Subcutaneous adipose tissue (tissue), 4 donors: Measurements from ENCODE around the gene ADAT1. TPM values are rescaled to one million over a fixed set of nuclear protein-coding genes. Genes with fewer than 3 reads are reported as not detected.

ENCODE experiments used
- CTCF ChIP-seq: fragments of 450-650 bp; IDR thresholded peaks from one replicate; pipeline ENCODE4 v1.5.1; 2016; ENCODE audit warnings: low read depth, mild to moderate bottlenecking, control low read depth, antibody characterized with exemption, moderate library complexity
- total RNA-seq, 4 donors: library from RNA; depleted of rRNA; stranded (reverse); fragments of >200 nt; gene quantifications; one replicate each; pipeline ENCODE4 v1.1.0, GENCODE V29; 2016

ADAT1 gene
- total RNA-seq, 4 donors from 2014 or later: 31.3 to 57.1 (median 41.7) TPM

- TF ChIP-seq CTCF: no peak
These were observed 63.3 kb downstream of the ADAT1 start for GRCh38 chr16:75559564-75560372.

GRCh38 chr16:75558846-75559401, 64.2 kb downstream of the ADAT1 start:
- TF ChIP-seq CTCF: no peak

- no peak for TF ChIP-seq CTCF
These were observed 66.6 kb downstream of the ADAT1 start for GRCh38 chr16:75556431-75556950.

GRCh38 chr16:75555707-75556430, 67.2 kb downstream of the ADAT1 start, which contains the start of gene TMEM231:
Gene TMEM231, minus strand, starts transcription at chr16:75556252. Its CDS starts 43 bp downstream, at chr16:75556209.
- no peak for TF ChIP-seq CTCF

- TF ChIP-seq CTCF: no peak
These were observed 67.8 kb downstream of the ADAT1 start for GRCh38 chr16:75555213-75555706.

- no peak for TF ChIP-seq CTCF
These were observed 70.1 kb downstream of the ADAT1 start for GRCh38 chr16:75552951-75553350.
